HCT116 (cell line): ENCODE results near the gene TRIM31.

Source experiments
- JUND ChIP-seq: IDR thresholded peaks from 2 replicates; pipeline ENCODE4 v1.6.1; 2012
- TF ChIP-seq, protein P1 (sequence below): IDR thresholded peaks from 2 replicates; pipeline ENCODE4 v1.6.1; 2012
- TF ChIP-seq, protein P2 (sequence below), 3 experiments: fragments of 200-600 bp in 1 of 3; sonication (generic) in 1 of 3; IDR thresholded peaks in 2 of 3; conservative IDR thresholded peaks in 1 of 3; 2 replicates each; pipeline ENCODE4 v1.5.1; 2012 to 2017; ENCODE audit warnings: low read depth in 2 of 3, low read length in 2 of 3, antibody characterized with exemption in 1 of 3, borderline replicate concordance in 1 of 3, control low read depth in 1 of 3, mild to moderate bottlenecking in 1 of 3, mixed read lengths in 1 of 3, mixed run types in 1 of 3, moderate library complexity in 1 of 3; ENCODE audit not compliant: insufficient read depth in 1 of 3

DNA sequence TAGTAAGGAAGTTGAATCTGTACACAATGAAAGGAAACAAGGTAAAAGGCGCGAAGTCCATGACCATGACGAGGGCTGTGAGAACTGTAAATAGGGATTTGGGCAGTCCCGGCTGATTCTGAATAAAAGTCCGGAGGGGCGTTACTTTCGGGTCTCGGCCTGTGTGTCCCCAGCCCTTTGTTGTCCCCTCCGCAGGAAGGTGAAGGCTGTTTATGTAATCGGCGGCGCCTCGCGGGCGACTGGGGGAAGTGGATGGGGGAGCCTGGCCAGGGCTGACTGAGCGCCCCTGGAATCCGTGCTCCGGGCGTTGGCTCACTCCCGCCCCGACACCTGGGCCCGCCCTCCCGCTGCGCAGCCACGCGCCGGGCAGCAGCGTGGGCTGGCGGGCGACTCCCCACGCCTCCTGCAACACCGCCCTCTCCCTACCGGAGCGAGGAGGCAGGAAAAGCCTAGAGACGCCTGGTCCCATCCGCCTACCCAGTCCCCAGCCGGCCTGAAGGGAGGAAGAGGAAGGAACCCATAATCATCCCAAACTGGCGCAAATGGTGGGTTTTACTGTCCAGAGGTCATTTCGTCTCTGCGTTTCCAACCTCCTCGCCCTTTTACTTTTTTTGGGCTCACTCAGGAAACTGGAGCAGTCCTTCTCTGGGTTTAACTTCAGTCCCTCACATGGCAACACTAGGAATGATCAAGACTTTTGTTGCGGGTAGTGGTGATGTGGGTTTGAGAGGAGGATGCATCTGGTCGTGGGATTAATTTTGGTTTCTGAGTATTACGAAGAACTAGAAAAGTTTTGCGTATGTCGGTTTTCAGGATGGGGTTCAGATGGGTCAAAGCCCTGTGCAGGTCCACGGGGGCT, 12.1 kb downstream of the TRIM31 start:
- TF ChIP-seq, protein P1, sequence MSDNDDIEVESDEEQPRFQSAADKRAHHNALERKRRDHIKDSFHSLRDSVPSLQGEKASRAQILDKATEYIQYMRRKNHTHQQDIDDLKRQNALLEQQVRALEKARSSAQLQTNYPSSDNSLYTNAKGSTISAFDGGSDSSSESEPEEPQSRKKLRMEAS = peak; percentile 90
- no peak for TF ChIP-seq JUND
- TF ChIP-seq, protein P2, sequence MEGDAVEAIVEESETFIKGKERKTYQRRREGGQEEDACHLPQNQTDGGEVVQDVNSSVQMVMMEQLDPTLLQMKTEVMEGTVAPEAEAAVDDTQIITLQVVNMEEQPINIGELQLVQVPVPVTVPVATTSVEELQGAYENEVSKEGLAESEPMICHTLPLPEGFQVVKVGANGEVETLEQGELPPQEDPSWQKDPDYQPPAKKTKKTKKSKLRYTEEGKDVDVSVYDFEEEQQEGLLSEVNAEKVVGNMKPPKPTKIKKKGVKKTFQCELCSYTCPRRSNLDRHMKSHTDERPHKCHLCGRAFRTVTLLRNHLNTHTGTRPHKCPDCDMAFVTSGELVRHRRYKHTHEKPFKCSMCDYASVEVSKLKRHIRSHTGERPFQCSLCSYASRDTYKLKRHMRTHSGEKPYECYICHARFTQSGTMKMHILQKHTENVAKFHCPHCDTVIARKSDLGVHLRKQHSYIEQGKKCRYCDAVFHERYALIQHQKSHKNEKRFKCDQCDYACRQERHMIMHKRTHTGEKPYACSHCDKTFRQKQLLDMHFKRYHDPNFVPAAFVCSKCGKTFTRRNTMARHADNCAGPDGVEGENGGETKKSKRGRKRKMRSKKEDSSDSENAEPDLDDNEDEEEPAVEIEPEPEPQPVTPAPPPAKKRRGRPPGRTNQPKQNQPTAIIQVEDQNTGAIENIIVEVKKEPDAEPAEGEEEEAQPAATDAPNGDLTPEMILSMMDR (IDR thresholded peaks at IDR 0.05 in 2 of 3, conservative IDR thresholded peaks at IDR 0.05 in 1 of 3; ENCODE audit: borderline replicate concordance in 1 of 3, insufficient read depth in 1 of 3, low read depth in 2 of 3, low read length in 2 of 3) = no peak
